Osteoblast (primary cell): Measurements from ENCODE around the gene WWOX. TPM values are rescaled to one million over a fixed set of nuclear protein-coding genes. Genes with fewer than 3 reads are reported as not detected.

Experiments
- DNase-seq: peaks from one replicate; pipeline ENCODE4 v3.0.0; 2011; ENCODE audit warnings: low spot score, mixed read lengths; ENCODE audit not compliant: insufficient read length; ENCODE audit errors: missing footprints
- H2AFZ ChIP-seq: 2 replicates; pipeline ENCODE4 v1.6.0; 2011; ENCODE audit warnings: mild to moderate bottlenecking, low read length
- H3K27ac ChIP-seq: 2 replicates; pipeline ENCODE4 v1.5.1; 2011; ENCODE audit warnings: mild to moderate bottlenecking, low read depth, low read length, moderate library complexity
- H3K27me3 ChIP-seq: 2 replicates; pipeline ENCODE4 v1.6.0; 2012; ENCODE audit warnings: mild to moderate bottlenecking, control low read depth, inconsistent platforms, low read length, moderate library complexity; ENCODE audit not compliant: insufficient read depth
- H3K36me3 ChIP-seq: 2 replicates; pipeline ENCODE4 v1.5.1; 2011; ENCODE audit warnings: mild to moderate bottlenecking, low read length, control low read depth, moderate library complexity; ENCODE audit not compliant: insufficient read depth
- H3K4me1 ChIP-seq: 2 replicates; pipeline ENCODE4 v1.5.1; 2011; ENCODE audit warnings: mild to moderate bottlenecking, low read length, control low read depth, moderate library complexity; ENCODE audit not compliant: insufficient read depth
- H3K4me2 ChIP-seq: 2 replicates; pipeline ENCODE4 v1.6.0; 2011; ENCODE audit warnings: mild to moderate bottlenecking, low read length; ENCODE audit not compliant: insufficient read depth
- H3K4me3 ChIP-seq: fragments of 200-600 bp; sonication (generic); 3 replicates; pipeline ENCODE4 v1.5.1; 2012; ENCODE audit warnings: mild to moderate bottlenecking, low read length, inconsistent platforms; ENCODE audit not compliant: insufficient read depth
- H3K79me2 ChIP-seq: 2 replicates; pipeline ENCODE4 v1.6.0; 2012; ENCODE audit warnings: mild to moderate bottlenecking, low read length, control low read depth, inconsistent platforms; ENCODE audit not compliant: insufficient read depth
- H3K9me3 ChIP-seq: 2 replicates; pipeline ENCODE4 v1.5.1; 2011; ENCODE audit warnings: low read depth, low read length, control low read depth
- H4K20me1 ChIP-seq: 2 replicates; pipeline ENCODE4 v1.6.0; 2012; ENCODE audit warnings: mild to moderate bottlenecking, low read length, control low read depth; ENCODE audit not compliant: insufficient read depth
- total RNA-seq: library from RNA; depleted of rRNA; stranded (reverse); fragments of >200 nt; gene quantifications from 2 replicates; pipeline ENCODE4 v1.2.3, GENCODE V29; 2012
- TF ChIP-seq, protein P1 (sequence below): IDR thresholded peaks from 2 replicates; pipeline ENCODE4 v1.5.1; 2011; ENCODE audit warnings: mild to moderate bottlenecking, low read depth, low read length, moderate library complexity; ENCODE audit errors: extremely low read depth

The WWOX gene
- total RNA-seq, 1 donor, result 23.9 TPM

DNA sequence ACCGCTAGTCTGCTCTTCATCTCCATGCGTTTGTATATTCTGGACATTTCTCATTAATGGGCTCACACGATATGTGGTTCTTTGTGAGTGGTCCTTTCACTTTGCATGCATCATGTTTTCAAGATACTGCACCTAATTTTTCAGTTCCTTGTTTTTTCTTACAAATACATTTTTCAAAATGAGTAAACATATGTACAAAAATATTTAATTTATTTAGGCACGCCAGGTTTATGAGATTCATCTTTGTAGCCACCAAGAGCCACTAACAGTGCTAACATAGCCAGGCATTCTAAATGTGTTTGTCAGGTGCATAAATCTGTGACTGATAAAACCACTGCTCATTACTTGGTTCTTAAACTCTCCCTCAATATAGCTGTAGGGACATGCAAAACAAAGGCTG is 375.3 kb downstream of the WWOX start:
- Histone ChIP-seq H3K36me3 (no peaks in the 10 kb centered on the region), H4K20me1 (no peaks in the 10 kb centered on the region), H3K27ac (no peak overlapping the region), H3K79me2 (no peaks in the 10 kb centered on the region), H3K27me3 (no peaks in the 10 kb centered on the region), H3K9me3 (no peaks in the 10 kb centered on the region), H3K4me2 (no peak overlapping the region), H3K4me3 (no peak overlapping the region), H3K4me1 (no peaks in the 10 kb centered on the region), H2AFZ (no peak overlapping the region)
- no peak for DNase-seq
- TF ChIP-seq, protein P1, sequence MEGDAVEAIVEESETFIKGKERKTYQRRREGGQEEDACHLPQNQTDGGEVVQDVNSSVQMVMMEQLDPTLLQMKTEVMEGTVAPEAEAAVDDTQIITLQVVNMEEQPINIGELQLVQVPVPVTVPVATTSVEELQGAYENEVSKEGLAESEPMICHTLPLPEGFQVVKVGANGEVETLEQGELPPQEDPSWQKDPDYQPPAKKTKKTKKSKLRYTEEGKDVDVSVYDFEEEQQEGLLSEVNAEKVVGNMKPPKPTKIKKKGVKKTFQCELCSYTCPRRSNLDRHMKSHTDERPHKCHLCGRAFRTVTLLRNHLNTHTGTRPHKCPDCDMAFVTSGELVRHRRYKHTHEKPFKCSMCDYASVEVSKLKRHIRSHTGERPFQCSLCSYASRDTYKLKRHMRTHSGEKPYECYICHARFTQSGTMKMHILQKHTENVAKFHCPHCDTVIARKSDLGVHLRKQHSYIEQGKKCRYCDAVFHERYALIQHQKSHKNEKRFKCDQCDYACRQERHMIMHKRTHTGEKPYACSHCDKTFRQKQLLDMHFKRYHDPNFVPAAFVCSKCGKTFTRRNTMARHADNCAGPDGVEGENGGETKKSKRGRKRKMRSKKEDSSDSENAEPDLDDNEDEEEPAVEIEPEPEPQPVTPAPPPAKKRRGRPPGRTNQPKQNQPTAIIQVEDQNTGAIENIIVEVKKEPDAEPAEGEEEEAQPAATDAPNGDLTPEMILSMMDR, result no peak

DNA sequence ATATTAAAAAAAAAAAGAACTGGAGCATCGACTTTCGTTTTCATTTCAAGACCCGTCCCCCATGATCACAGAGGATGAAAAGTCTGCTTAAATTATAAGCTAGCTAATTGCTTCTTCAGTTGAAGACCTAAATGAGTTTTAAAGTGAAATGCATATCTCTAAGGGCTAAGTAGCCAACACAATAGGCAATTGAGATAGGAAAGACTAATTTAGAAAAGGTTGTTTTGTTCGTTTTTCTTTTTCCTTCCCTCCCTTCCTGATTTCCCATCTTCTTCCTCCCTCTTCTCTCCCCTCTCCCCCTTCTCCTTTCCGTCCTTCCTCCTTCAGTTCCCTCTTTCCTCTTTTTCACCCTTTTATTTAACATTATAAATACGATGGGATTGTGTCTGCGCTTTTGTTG is 377.2 kb downstream of the WWOX start:
- H3K9me3 ChIP-seq, result no peaks in the 10 kb centered on the region
- H3K4me1 ChIP-seq, result no peaks in the 10 kb centered on the region
- H3K79me2 ChIP-seq, result no peaks in the 10 kb centered on the region
- no peak overlapping the region for H2AFZ ChIP-seq
- H3K4me3 ChIP-seq, result no peak overlapping the region
- no peak for DNase-seq
- TF ChIP-seq, protein P1, result no peak
- H3K27me3 ChIP-seq, result no peaks in the 10 kb centered on the region
- no peak overlapping the region for H3K4me2 ChIP-seq
- H3K27ac ChIP-seq, result no peak overlapping the region
- H4K20me1 ChIP-seq, result no peaks in the 10 kb centered on the region
- H3K36me3 ChIP-seq, result no peaks in the 10 kb centered on the region

DNA sequence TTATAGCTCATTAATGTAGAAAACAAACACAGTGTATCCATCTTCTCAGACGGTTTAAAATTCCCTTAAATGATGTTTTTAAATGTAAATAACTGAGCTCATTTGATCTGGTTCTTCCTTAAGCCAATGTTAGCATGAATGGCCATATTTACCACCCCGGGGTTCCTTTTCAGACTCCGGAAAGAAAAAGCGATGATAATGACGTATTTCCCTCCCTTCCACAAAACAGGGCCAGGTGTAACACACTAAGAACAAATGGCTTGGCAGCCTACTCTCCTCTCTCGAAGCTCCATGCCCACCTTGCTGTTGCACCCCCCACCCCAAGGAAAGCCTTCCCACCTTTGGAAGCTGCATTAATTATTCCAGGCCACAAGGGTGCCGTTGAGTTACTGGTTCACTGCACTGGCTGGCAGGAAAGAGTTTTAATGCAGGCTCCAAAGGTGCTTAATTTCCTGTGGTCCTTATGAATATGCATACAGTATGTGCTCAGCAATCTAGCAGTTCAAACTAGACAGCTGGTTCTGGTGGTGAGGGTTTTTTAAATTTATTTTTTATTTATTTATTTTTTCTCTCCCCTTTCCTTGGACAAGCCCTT is 378.9 kb downstream of the WWOX start:
- H3K27me3 ChIP-seq, result no peaks in the 10 kb centered on the region
- no peak overlapping the region for H3K4me3 ChIP-seq
- H3K79me2 ChIP-seq, result no peaks in the 10 kb centered on the region
- no peak overlapping the region for H2AFZ ChIP-seq
- DNase-seq, result no peak
- H3K4me1 ChIP-seq, result no peaks in the 10 kb centered on the region
- no peaks in the 10 kb centered on the region for H4K20me1 ChIP-seq
- TF ChIP-seq, protein P1, result no peak
- no peak overlapping the region for H3K27ac ChIP-seq
- H3K36me3 ChIP-seq, result no peaks in the 10 kb centered on the region
- H3K4me2 ChIP-seq, result no peak overlapping the region
- no peaks in the 10 kb centered on the region for H3K9me3 ChIP-seq

DNA sequence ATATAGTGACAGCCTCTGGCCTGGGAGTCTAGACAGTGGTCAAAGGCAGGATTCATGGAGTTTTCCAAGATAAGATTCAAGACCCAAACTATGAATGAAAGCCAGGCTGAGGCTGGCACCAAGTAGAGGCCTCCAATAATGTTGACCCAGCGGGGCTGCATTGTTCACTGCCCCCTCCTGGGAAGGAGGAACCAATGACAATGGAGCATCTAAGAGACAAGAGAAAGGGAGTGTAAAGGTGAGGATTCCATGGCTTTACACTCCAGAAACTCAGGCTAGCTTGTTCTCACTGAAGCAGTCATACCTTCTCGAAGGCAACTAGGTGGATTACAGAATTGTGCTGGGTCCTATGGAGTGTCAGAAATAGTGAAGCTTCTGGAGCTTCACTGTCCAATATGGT is 380.3 kb downstream of the WWOX start:
- H3K4me3 ChIP-seq, result no peak overlapping the region
- no peak for DNase-seq

More for the DNA sequence above, 380.3 kb downstream of the WWOX start:
- Histone ChIP-seq H3K27me3 (no peaks in the 10 kb centered on the region), H3K4me1 (no peaks in the 10 kb centered on the region), H3K27ac (no peak overlapping the region), H4K20me1 (no peaks in the 10 kb centered on the region), H3K4me2 (no peak overlapping the region), H3K79me2 (no peaks in the 10 kb centered on the region), H3K36me3 (no peaks in the 10 kb centered on the region), H3K9me3 (no peaks in the 10 kb centered on the region), H2AFZ (no peak overlapping the region)
- TF ChIP-seq, protein P1, result no peak
